Raji (cell line): ENCODE data around the gene PRSS38.

ENCODE experiments used
- POLR2A ChIP-seq: IDR thresholded peaks from 2 replicates; pipeline ENCODE4 v1.6.1; 2011; ENCODE audit warnings: low read depth, low read length, control low read depth; ENCODE audit not compliant: insufficient read depth

PRSS38 gene

GRCh38 chr1:227786673-227787512 is 28.6 kb upstream of the PRSS38 start:
- no peak for TF ChIP-seq POLR2A

GRCh38 chr1:227787513-227788270 is 27.8 kb upstream of the PRSS38 start:
- peak; percentile 46; the same call in 1 of the 2 replicates for TF ChIP-seq POLR2A

- TF ChIP-seq POLR2A = no peak
Observed at GRCh38 chr1:227788271-227789083, 27.0 kb upstream of the PRSS38 start.

- TF ChIP-seq POLR2A = no peak
Observed at GRCh38 chr1:227789084-227790033, 26.1 kb upstream of the PRSS38 start.

GRCh38 chr1:227790034-227790400 is 25.5 kb upstream of the PRSS38 start:
- no peak for TF ChIP-seq POLR2A

GRCh38 chr1:227790868-227791267 is 24.6 kb upstream of the PRSS38 start:
- TF ChIP-seq POLR2A = no peak

- no peak for TF ChIP-seq POLR2A
Observed at GRCh38 chr1:227791425-227792143, 23.9 kb upstream of the PRSS38 start.

GRCh38 chr1:227792216-227793078 is 23.0 kb upstream of the PRSS38 start:
- TF ChIP-seq POLR2A = no peak

- TF ChIP-seq POLR2A = no peak
Observed at GRCh38 chr1:227793079-227793947, 22.2 kb upstream of the PRSS38 start.

- no peak for TF ChIP-seq POLR2A
Observed at GRCh38 chr1:227793948-227794816, 21.3 kb upstream of the PRSS38 start.

- no peak for TF ChIP-seq POLR2A
Observed at GRCh38 chr1:227794817-227795192, 20.7 kb upstream of the PRSS38 start.
